HG02885 (cell line): ENCODE results near the gene ANAPC2.

ENCODE experiments used
- ATAC-seq: cut with Tn5 transposase; IDR thresholded peaks from one replicate; pipeline ENCODE4 v1.9.1; 2021; ENCODE audit warnings: mild to moderate bottlenecking; ENCODE audit not compliant: unreplicated experiment, poor library complexity

The ANAPC2 gene, protein sequence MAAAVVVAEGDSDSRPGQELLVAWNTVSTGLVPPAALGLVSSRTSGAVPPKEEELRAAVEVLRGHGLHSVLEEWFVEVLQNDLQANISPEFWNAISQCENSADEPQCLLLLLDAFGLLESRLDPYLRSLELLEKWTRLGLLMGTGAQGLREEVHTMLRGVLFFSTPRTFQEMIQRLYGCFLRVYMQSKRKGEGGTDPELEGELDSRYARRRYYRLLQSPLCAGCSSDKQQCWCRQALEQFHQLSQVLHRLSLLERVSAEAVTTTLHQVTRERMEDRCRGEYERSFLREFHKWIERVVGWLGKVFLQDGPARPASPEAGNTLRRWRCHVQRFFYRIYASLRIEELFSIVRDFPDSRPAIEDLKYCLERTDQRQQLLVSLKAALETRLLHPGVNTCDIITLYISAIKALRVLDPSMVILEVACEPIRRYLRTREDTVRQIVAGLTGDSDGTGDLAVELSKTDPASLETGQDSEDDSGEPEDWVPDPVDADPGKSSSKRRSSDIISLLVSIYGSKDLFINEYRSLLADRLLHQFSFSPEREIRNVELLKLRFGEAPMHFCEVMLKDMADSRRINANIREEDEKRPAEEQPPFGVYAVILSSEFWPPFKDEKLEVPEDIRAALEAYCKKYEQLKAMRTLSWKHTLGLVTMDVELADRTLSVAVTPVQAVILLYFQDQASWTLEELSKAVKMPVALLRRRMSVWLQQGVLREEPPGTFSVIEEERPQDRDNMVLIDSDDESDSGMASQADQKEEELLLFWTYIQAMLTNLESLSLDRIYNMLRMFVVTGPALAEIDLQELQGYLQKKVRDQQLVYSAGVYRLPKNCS

DNA sequence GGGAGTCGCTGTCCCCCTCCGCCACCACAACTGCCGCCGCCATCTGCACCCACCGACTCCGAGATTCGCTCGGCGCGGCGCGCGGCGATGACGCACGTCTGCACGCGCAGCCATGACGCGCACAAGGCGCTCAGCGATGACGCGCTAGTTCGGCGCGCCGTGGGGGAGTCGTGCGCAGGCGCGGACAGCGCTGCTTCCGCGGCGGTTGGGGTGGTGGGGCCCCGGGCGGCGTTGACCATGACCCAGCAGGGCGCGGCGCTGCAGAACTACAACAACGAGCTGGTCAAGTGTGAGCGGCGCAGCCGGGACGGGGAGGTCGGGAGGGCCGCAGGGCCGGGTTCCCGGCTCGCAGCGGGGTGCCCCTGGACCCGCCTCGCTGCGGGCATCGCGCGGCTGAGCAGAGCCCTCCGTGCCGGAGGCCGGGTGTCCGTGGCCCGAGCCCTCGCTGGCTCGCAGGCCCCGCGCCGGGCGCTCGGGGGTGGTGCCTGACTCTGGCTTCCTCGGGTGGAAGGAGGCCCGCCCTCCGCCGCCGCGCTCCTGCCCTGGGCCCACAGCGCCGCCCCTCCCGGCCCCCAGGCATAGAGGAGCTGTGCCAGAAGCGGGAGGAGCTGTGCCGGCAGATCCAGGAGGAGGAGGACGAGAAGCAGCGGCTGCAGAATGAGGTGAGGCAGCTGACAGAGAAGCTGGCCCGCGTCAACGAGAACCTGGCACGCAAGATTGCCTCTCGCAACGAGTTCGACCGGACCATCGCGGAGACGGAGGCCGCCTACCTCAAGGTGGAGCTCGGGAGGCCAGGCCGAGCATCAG, at the start of gene ANAPC2, which contains the start of gene SSNA1:
Gene ANAPC2 (minus strand): TSS at position 71 of the 807 bp plus-strand sequence. CDS start 28 bp downstream, at position 43.
Gene SSNA1 (plus strand): TSS at position 187 of the 807 bp plus-strand sequence. CDS start 51 bp downstream, at position 238.
- ATAC-seq = peak; percentile 85

- no peak for ATAC-seq
Measured at GRCh38 chr9:137236936-137237421, 48.6 kb upstream of the ANAPC2 start.

GRCh38 chr9:137236238-137236935, 48.0 kb upstream of the ANAPC2 start:
- ATAC-seq = peak; percentile 22

DNA sequence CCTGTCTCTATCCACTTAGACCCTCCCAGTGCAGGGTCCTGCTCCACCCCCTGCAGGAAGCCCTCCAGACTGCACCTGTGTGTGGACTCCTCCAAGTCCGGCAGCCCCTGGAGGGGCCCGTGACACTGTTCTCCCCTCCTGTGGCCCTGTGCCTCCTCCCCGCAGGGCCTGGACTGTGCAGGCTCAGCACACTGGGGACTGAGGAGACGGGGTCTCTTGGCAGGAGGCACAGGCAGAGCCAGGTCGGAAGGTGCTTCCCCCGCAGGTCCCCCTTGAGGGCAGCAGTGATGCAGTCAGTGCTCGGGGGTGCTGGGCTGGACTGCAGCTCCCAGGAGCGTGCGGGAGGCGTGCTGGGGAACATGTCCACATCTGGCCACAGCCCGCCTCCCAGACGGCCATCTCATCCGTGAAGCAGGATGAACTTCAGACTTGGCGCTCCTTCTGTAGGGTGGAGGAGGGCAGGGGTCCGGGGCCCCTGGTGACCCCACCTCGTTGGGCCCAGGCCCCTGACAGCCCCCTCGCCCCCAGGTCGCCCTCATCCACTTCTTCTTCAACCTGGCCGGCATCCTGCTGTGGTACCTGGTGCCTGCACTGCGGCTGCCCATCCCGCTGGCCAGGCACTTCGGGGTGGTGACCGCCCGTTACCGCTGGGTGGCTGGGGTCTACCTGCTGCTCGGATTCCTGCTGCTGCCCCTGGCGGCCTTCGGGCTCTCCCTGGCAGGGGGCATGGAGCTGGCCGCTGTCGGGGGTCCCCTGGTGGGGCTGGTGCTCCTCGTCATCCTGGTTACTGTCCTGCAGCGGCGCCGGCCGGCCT, 47.3 kb upstream of the ANAPC2 start:
- ATAC-seq = no peak

GRCh38 chr9:137234758-137235423, 46.5 kb upstream of the ANAPC2 start:
- no peak for ATAC-seq

- ATAC-seq = no peak
Measured at GRCh38 chr9:137234055-137234697, 45.8 kb upstream of the ANAPC2 start.

- no peak for ATAC-seq
Measured at GRCh38 chr9:137233143-137233980, 45.0 kb upstream of the ANAPC2 start.

DNA sequence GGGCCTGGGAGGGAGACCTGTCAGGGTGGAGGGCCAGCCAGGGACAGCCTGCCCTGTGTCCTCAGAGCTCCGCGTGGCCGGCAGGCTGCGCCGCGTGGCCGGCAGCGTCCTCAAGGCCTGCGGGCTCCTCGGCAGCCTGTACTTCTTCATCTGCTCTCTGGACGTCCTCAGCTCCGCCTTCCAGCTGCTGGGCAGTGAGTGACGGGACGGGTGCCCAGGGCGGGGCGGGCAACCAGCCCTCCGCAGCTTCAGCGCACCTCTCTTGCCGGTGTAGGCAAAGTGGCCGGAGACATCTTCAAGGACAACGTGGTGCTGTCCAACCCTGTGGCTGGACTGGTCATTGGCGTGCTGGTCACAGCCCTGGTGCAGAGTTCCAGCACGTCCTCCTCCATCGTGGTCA, 44.1 kb upstream of the ANAPC2 start:
- ATAC-seq = no peak

- no peak for ATAC-seq
Measured at GRCh38 chr9:137232101-137232500, 43.7 kb upstream of the ANAPC2 start.

- no peak for ATAC-seq
Measured at GRCh38 chr9:137231372-137232039, 43.1 kb upstream of the ANAPC2 start.

DNA sequence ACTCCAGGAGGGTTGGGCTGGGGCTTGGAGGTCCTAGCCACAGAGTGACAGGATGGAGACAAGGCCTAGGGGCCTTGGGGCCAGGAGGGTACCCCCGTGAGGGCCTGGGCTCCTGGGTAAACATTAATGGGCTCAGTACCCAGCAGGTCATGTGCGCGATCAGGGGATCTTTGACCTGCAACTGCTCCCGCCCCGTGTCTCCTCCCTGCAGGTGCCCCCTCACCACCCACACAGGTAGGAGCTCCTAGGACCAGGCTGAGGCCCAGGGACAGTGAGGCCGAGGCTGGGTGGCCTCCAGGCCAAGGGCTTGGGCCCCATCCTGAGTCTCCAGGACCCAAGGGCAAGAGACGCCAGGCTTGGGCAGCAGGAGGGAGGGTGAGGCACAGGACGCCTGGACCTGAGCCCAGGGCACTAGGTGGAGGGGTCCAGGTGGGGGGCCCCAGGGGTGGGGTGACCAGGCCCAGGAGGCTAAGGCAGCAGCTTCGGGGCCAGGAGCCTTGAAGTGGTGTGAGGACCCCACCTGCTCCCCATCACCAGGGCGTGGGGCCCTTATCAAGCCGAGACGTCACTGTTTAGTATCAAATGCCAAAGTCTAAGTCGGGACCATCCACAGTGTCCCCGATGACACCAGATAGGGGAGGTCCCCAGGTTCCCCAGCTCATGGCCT, 42.5 kb upstream of the ANAPC2 start, which contains the start of gene SLC34A3:
Gene SLC34A3 (plus strand): TSS at position 197 of the 667 bp plus-strand sequence. CDS start 802 bp downstream, outside the sequence.
- ATAC-seq = no peak

DNA sequence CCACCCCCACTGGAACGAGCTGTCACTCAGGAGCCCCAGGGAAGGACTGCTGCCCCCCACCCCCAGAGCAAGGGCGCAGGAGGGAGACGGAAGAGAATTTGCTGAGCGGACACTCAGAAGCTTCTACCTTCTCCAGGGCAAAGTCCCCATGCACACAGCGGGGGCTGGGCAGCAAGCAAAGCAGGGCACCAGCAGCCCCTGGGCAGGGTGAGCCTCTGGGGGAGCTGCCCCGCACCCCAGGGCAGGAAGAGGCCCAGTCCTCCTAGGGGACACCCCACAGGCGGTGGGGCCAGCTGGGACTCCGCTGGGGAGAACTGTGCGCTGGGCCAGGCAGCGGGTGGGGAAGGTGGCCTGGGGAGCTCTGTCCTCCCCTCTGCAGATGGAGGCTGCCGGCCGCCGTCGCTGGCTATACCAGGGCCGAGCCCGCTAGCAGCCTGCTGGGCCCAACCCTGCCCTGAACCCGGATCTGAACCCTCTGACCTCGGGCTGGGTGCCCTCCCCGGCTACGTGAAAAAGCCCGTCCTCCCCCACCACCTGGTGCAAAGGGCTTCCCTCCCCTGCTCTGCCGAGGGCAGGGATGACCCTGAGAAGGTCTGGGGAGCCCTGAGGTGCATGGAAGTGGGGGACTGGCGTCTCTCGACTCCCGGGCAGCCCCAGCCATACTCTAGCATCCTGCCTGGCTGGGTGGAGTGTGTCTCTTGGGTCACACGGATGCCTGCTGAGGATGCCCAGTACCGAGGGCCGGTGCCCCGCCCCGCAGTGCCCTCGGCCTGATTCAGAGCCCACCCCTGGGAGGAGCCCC, 41.7 kb upstream of the ANAPC2 start:
- no peak for ATAC-seq

GRCh38 chr9:137228968-137229896, 40.9 kb upstream of the ANAPC2 start:
- ATAC-seq = no peak

GRCh38 chr9:137228506-137228967, 40.2 kb upstream of the ANAPC2 start:
- no peak for ATAC-seq
